GM10248 (cell line): ENCODE measurements around the gene TRIP10.
"Not testable (repeated sequence)": the region's sequence is repeated elsewhere in the genome, so short reads cannot be mapped to it uniquely, and the experiment has no call there.

Source experiments
- CTCF ChIA-PET: fragments of 300-600 bp; sonication (Branson Sonifier 250); formaldehyde crosslinking; extraction: SDS; loops from one replicate; lab custom pipeline; 2021; ENCODE audit warnings: antibody characterized with exemption; lab: Yijun Ruan, JAX
- POLR2A ChIA-PET: fragments of 350-650 bp; sonication (Branson Sonifier 250); formaldehyde crosslinking; extraction: SDS; loops from one replicate; lab custom pipeline; 2020; ENCODE audit warnings: antibody characterized with exemption; lab: Yijun Ruan, JAX
- DNase-seq: peaks from one replicate; pipeline ENCODE4 v3.0.0; 2012; ENCODE audit errors: extremely low spot score
- CTCF ChIP-seq: IDR thresholded peaks from 2 replicates; pipeline ENCODE4 v1.5.1; 2012; ENCODE audit warnings: mild to moderate bottlenecking, low read depth; ENCODE audit errors: extremely low read depth, missing control alignments, control extremely low read depth

TRIP10 gene

DNA sequence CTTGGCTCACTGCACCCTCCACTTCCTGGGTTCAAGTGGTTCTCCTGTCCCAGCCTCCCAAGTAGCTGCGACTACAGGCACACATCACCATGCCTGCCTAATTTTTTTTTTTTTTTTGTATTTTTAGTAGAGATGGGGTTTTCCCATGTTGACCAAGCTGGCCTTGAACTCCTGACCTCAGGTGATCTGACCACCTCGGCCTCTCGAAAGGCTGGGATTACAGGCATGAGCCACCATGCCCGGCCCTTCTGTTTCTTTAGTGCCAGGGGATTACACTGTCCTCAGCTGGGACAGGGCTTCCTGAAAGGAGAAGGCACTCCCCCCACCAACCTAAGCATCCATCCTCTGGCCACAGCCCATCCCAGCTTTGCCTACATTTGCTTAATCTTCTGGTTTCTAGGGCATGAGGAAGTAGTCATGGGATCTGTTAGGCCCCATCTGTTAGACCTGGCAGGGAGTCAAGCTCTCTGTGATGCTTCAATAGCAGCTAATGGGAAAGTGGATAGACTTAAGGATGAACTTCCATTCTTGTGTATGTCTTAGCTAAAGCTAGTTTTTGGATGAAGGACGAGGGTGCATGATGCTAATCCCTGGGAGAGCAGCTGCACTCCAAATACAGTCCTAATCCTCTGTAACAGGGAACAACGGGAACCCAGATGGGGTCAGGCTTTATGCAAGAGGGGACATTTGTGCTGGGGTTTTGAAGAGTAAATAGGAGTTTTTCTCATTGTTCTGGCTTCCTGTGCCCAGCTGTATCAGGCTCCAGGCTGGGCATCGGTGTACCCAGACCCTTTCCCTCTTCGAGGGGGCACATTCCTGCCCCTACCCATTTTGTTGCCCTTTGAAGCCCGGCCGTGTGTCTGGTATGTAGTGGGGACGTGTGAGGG lies 35.6 kb downstream of the TRIP10 start:
- DNase-seq, result no peak
- POLR2A ChIA-PET, result interaction anchor here (0.6 kb wide), 2 partner anchors 225 to 385 kb away, joined by 3 to 8 read pairs; no protein-coding TSS in a partner anchor
- TF ChIP-seq CTCF, result no peak
- CTCF ChIA-PET, result interaction anchor here (0.9 kb wide), 1 partner anchor 36 kb away, joined by 3 read pairs; no protein-coding TSS in a partner anchor

GRCh38 chr19:6776045-6776444 lies 36.6 kb downstream of the TRIP10 start:
- DNase-seq, POLR2A ChIA-PET, CTCF ChIA-PET: not testable (repeated sequence)

- DNase-seq, result no peak
- ChIA-PET POLR2A (no interaction called here), CTCF (no interaction called here)
- TF ChIP-seq CTCF, result no peak
Observed at GRCh38 chr19:6776999-6777398, 37.5 kb downstream of the TRIP10 start.

GRCh38 chr19:6777434-6777833 lies 38.0 kb downstream of the TRIP10 start:
- POLR2A ChIA-PET, result no interaction called here
- CTCF ChIA-PET, result no interaction called here
- no peak for TF ChIP-seq CTCF
- DNase-seq, result no peak

DNA sequence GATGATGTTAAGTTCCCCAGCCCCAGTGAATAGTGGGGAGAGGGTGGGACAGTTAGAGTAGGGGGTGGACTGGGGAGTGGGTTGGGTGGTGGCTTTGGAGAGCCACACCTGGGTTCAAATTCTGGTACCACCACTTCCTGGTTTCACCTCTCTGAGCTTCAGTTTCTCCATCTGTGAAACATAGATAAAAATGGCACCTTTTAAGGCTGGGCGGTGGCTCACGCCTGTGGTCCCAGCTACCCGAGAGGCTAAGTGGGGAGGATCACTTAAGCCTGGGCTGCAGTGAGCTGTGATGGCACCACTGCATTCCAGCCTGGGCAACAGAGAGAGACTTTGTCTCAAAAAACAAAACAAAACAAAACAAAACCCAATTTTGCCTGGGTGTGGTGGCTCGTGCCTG lies 38.9 kb downstream of the TRIP10 start:
- CTCF ChIA-PET, result interaction anchor here (1.5 kb wide), 1 partner anchor 147 kb away, joined by 4 read pairs; no protein-coding TSS in a partner anchor
- POLR2A ChIA-PET, result no interaction called here
- TF ChIP-seq CTCF, result no peak
- DNase-seq, result no peak

DNA sequence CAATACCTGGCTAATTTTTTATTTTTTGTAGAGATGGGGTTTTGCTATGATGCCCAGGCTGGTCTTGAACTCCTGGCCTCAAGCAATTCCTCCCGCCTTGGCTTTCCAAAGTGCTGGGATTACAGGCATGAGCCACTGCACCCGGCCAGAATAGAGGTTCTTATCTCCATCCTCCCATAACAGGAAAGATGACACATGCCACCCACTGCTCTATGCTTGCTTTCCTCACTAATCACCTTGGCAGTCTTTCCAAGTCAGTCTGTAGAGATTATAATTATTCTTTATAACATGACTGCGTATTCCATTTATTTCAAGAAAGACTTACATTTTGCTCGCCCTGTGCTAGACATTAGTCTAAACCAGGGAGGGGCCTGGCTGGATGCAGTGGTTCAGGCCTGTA lies 39.7 kb downstream of the TRIP10 start:
- DNase-seq, result no peak
- ChIA-PET POLR2A (interaction anchor here (0.7 kb wide), 2 partner anchors 27 to 407 kb away, joined by 3 to 4 read pairs; partner anchors contain the start of gene ALKBH7), CTCF (interaction anchor here (1.5 kb wide), 1 partner anchor 148 kb away, joined by 4 read pairs; no protein-coding TSS in a partner anchor)
- no peak for TF ChIP-seq CTCF

- POLR2A ChIA-PET, result no interaction called here
- no peak for TF ChIP-seq CTCF
- CTCF ChIA-PET, result no interaction called here
- no peak for DNase-seq
Observed at GRCh38 chr19:6787393-6787792, 47.9 kb downstream of the TRIP10 start.
